ENCODE measurements around the gene RMRP.

GRCh38 chr9:35685506-35685905 is 27.7 kb upstream of the RMRP start:
- TF ChIP-seq EZH2 (IDR thresholded peaks at IDR 0.05; ENCODE audit: insufficient read depth, poor library complexity, severe bottlenecking) (no peak), EZH2phosphoT487 (IDR thresholded peaks at IDR 0.05; ENCODE audit: insufficient read depth, low read depth) (no peak)

Measured in GM23248 (cell line).